Liver (tissue), 9 donors: ENCODE data around the gene DDX42. TPM values are rescaled to one million over a fixed set of nuclear protein-coding genes. Genes with fewer than 3 reads are reported as not detected.

ENCODE experiments used
- DNase-seq: peaks from one replicate; pipeline ENCODE4 v3.0.0-alpha.2; 2017; ENCODE audit warnings: low spot score
- H3K27ac ChIP-seq, 2 donors: one replicate each; pipeline ENCODE4 v1.7.0; 2013; ENCODE audit warnings: inconsistent platforms in 2 of 2, low read length in 2 of 2, control low read depth in 1 of 2, low read depth in 1 of 2, mild to moderate bottlenecking in 1 of 2
- H3K27me3 ChIP-seq, 4 donors: one replicate each; pipeline versions ENCODE4 v1.6.1 to v1.7.0; 2013; ENCODE audit warnings: low read length in 3 of 4, inconsistent platforms in 1 of 4, mild to moderate bottlenecking in 1 of 4, moderate library complexity in 1 of 4; ENCODE audit not compliant: control insufficient read depth in 4 of 4, insufficient read depth in 4 of 4
- H3K36me3 ChIP-seq, 4 donors: one replicate each; pipeline versions ENCODE4 v1.6.1 to v1.7.0; 2013; ENCODE audit warnings: low read length in 3 of 4, mild to moderate bottlenecking in 3 of 4, low read depth in 1 of 4, moderate library complexity in 1 of 4; ENCODE audit not compliant: control insufficient read depth in 4 of 4, insufficient read depth in 3 of 4
- H3K4me1 ChIP-seq, 4 donors: one replicate each; pipeline versions ENCODE4 v1.6.1 to v1.7.0; 2013; ENCODE audit warnings: low read length in 3 of 4, mild to moderate bottlenecking in 3 of 4, moderate library complexity in 1 of 4; ENCODE audit not compliant: control insufficient read depth in 4 of 4, insufficient read depth in 4 of 4
- H3K4me3 ChIP-seq, 3 donors: one replicate each; pipeline versions ENCODE4 v1.6.1 to v1.7.0; 2013; ENCODE audit warnings: low read length in 3 of 3, control low read depth in 1 of 3, low read depth in 1 of 3, mild to moderate bottlenecking in 1 of 3
- H3K9ac ChIP-seq, 2 donors: one replicate each; pipeline ENCODE4 v1.7.0; 2013; ENCODE audit warnings: low read length in 2 of 2, mild to moderate bottlenecking in 2 of 2, moderate library complexity in 2 of 2, control low read depth in 1 of 2, low read depth in 1 of 2
- H3K9me3 ChIP-seq, 4 donors: one replicate each; pipeline versions ENCODE4 v1.6.1 to v1.7.0; 2013; ENCODE audit warnings: low read length in 3 of 4; ENCODE audit not compliant: control insufficient read depth in 4 of 4
- ATF3 ChIP-seq: IDR thresholded peaks from 2 replicates; pipeline ENCODE4 v1.6.1; 2016; ENCODE audit warnings: antibody characterized with exemption
- CTCF ChIP-seq: fragments of 150-350 bp; IDR thresholded peaks from 2 replicates; pipeline ENCODE4 v1.5.1; 2017; ENCODE audit warnings: improper control_type of control experiment, low read depth, low read length; ENCODE audit not compliant: missing input control
- EGR1 ChIP-seq, 2 donors: IDR thresholded peaks; 2 replicates each; pipeline ENCODE4 v1.6.1; 2016 to 2018; ENCODE audit warnings: antibody characterized with exemption in 2 of 2, low read depth in 2 of 2
- FOXA1 ChIP-seq: IDR thresholded peaks from 2 replicates; pipeline ENCODE4 v1.6.1; 2016; ENCODE audit warnings: antibody characterized with exemption
- FOXA2 ChIP-seq: IDR thresholded peaks from 2 replicates; pipeline ENCODE4 v1.6.1; 2016; ENCODE audit warnings: antibody characterized with exemption
- GABPA ChIP-seq, 2 donors: IDR thresholded peaks in 1 of 2; conservative IDR thresholded peaks in 1 of 2; 2 replicates each; pipeline ENCODE4 v1.6.1; 2016; ENCODE audit warnings: antibody characterized with exemption in 2 of 2, mild to moderate bottlenecking in 1 of 2, moderate library complexity in 1 of 2
- HNF4A ChIP-seq, 2 donors: conservative IDR thresholded peaks; 2 replicates each; pipeline ENCODE4 v1.6.1; 2016; ENCODE audit warnings: antibody characterized with exemption in 2 of 2, mild to moderate bottlenecking in 2 of 2
- HNF4G ChIP-seq: IDR thresholded peaks from 2 replicates; pipeline ENCODE4 v1.6.1; 2016; ENCODE audit warnings: antibody characterized with exemption
- JUND ChIP-seq, 2 donors: IDR thresholded peaks; 2 replicates each; pipeline ENCODE4 v1.6.1; 2016; ENCODE audit warnings: antibody characterized with exemption in 2 of 2
- MAX ChIP-seq: IDR thresholded peaks from 2 replicates; pipeline ENCODE4 v1.6.1; 2016; ENCODE audit warnings: antibody characterized with exemption
- NR2F2 ChIP-seq: IDR thresholded peaks from 2 replicates; pipeline ENCODE4 v1.6.1; 2016; ENCODE audit warnings: antibody characterized with exemption
- RAD21 ChIP-seq, 2 donors: IDR thresholded peaks; 2 replicates each; pipeline ENCODE4 v1.6.1; 2016; ENCODE audit warnings: antibody characterized with exemption in 2 of 2, mild to moderate bottlenecking in 2 of 2
- RXRA ChIP-seq, 2 donors: IDR thresholded peaks; 2 replicates each; pipeline ENCODE4 v1.6.1; 2017 to 2018; ENCODE audit warnings: antibody characterized with exemption in 2 of 2, mild to moderate bottlenecking in 1 of 2
- SP1 ChIP-seq: IDR thresholded peaks from 2 replicates; pipeline ENCODE4 v1.6.1; 2018; ENCODE audit warnings: antibody characterized with exemption, mild to moderate bottlenecking
- TAF1 ChIP-seq: conservative IDR thresholded peaks from 2 replicates; pipeline ENCODE4 v1.6.1; 2016; ENCODE audit warnings: antibody characterized with exemption, mild to moderate bottlenecking
- YY1 ChIP-seq: IDR thresholded peaks from 2 replicates; pipeline ENCODE4 v1.6.1; 2016; ENCODE audit warnings: antibody characterized with exemption, mild to moderate bottlenecking
- ZBTB33 ChIP-seq: IDR thresholded peaks from 2 replicates; pipeline ENCODE4 v1.6.1; 2016; ENCODE audit warnings: antibody characterized with exemption
- WGBS: extraction: QIAGEN DNeasy Blood & Tissue Kit; methylation state at CpG from one replicate; pipeline ENCODE4 v1.1.7; 2013; 5-methylcytosine and 5-hydroxymethylcytosine counted together
- polyA plus RNA-seq, 2 donors: library from polyadenylated mRNA; stranded (reverse) in 1 of 2; unstranded in 1 of 2; fragments of 200-250 nt in 1 of 2; fragments of >200 nt in 1 of 2; fragmentation: Nextera tagmentation in 1 of 2; extraction: Ambion mirVana in 1 of 2; gene quantifications; one replicate each; pipeline versions ENCODE4 v1.2.1 to v1.2.3, GENCODE V29; 2013 to 2015
- total RNA-seq, 2 donors: library from RNA; depleted of rRNA; stranded (reverse); fragments of >200 nt; gene quantifications; one replicate each; pipeline ENCODE4 v1.2.3, GENCODE V29; 2014
- TF ChIP-seq, protein P1 (sequence below): IDR thresholded peaks from 2 replicates; pipeline ENCODE4 v1.6.1; 2016; ENCODE audit warnings: antibody characterized with exemption, mild to moderate bottlenecking
- donor health status: healthy.
- donor health status: healthy.
- donor health status: healthy.
- donor health status: healthy.
- donor health status: healthy.

DDX42 gene
- total and polyA plus RNA-seq, 4 donors, result 15.0 to 64.2 (median 29.9) TPM

DNA sequence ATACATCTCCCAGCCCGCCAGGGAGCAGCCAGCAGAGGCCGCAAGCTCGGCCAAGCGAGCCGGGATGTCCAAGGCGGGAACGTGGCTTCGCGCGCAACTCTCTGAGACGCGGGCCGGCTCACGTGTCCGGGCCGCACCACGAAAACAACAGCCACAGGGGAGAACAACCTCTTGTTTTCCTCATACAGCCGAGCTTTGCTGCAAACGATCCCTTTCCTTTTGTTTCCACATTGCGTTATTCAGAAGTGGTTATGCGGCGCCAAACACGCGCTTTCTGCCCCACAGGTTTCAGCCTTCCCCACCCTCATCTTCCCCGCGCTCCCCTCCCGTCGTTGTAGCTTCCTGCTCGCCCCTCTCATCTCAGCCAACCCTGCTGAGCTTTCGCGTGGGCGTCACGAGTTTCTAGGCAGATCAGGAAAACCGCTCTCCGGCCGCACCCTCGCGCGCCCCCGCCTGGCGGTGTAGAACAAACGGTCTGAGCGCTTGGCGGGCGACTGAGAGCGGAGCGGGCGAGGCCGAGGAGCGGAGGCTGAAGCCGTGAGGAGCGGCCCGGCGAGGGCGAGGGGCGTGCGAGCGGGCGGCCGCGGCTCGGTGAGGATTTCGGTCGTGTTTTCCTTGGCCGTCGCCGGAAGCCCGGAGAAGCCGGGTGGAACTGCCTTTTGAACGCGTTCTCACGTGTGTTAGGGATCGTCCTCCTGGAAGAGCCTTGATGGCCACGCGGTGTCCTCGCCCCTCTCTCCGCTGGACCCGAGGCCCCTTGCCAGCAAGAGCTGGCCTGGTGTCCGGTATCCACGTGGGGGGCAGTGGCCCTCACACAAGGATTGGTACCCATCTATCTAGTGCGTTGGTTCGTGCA is 75.1 kb downstream of the DDX42 start:
- peak overlapping the region in 1 of 2 donors; percentile 52 for H3K27ac ChIP-seq

More for the DNA sequence above, 75.1 kb downstream of the DDX42 start:
- Histone ChIP-seq H3K9ac (peak overlapping the region in 1 of 2 donors; percentile 64), H3K4me1 (peaks cover 0 to 5% (median 0%) of the 10 kb centered on the region in 4 donors), H3K4me3 (peak overlapping the region; percentile 25 to 56 (median 30)), H3K9me3 (no peaks in the 10 kb centered on the region), H3K27me3 (no peaks in the 10 kb centered on the region), H3K36me3 (no peaks in the 10 kb centered on the region)
- peak; percentile 97 for DNase-seq
- WGBS, result 25% methylated on average over 82 of the region's 82 CpGs
- TF ChIP-seq ZBTB33 (peak; percentile 70), MAX (peak; percentile 71), YY1 (no peak), CTCF (peak; percentile 47), TAF1 (no peak), FOXA2 (no peak), GABPA (IDR thresholded peaks at IDR 0.05 in 1 of 2, conservative IDR thresholded peaks at IDR 0.05 in 1 of 2) (no peak), SP1 (peak; percentile 80), HNF4G (no peak), RAD21 (IDR thresholded peaks at IDR 0.05) (peak; percentile 22 to 35), JUND (IDR thresholded peaks at IDR 0.05) (no peak), EGR1 (IDR thresholded peaks at IDR 0.05; ENCODE audit: low read depth in 2 of 2) (peak; percentile 51 to 82), ATF3 (no peak), HNF4A (conservative IDR thresholded peaks at IDR 0.05) (no peak), NR2F2 (no peak), FOXA1 (no peak), RXRA (IDR thresholded peaks at IDR 0.05) (no peak)
- TF ChIP-seq, protein P1, sequence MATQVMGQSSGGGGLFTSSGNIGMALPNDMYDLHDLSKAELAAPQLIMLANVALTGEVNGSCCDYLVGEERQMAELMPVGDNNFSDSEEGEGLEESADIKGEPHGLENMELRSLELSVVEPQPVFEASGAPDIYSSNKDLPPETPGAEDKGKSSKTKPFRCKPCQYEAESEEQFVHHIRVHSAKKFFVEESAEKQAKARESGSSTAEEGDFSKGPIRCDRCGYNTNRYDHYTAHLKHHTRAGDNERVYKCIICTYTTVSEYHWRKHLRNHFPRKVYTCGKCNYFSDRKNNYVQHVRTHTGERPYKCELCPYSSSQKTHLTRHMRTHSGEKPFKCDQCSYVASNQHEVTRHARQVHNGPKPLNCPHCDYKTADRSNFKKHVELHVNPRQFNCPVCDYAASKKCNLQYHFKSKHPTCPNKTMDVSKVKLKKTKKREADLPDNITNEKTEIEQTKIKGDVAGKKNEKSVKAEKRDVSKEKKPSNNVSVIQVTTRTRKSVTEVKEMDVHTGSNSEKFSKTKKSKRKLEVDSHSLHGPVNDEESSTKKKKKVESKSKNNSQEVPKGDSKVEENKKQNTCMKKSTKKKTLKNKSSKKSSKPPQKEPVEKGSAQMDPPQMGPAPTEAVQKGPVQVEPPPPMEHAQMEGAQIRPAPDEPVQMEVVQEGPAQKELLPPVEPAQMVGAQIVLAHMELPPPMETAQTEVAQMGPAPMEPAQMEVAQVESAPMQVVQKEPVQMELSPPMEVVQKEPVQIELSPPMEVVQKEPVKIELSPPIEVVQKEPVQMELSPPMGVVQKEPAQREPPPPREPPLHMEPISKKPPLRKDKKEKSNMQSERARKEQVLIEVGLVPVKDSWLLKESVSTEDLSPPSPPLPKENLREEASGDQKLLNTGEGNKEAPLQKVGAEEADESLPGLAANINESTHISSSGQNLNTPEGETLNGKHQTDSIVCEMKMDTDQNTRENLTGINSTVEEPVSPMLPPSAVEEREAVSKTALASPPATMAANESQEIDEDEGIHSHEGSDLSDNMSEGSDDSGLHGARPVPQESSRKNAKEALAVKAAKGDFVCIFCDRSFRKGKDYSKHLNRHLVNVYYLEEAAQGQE, result no peak
